Vagina (tissue), 2 donors: ENCODE measurements around the gene MEIS3. TPM values are rescaled to one million over a fixed set of nuclear protein-coding genes. Genes with fewer than 3 reads are reported as not detected.
A peak's percentile ranks its signal among the peaks of the same experiment; 100 is the strongest.

Experiments
- DNase-seq, 2 donors: peaks; one replicate each; pipeline ENCODE4 v3.0.0-alpha.2; 2017; ENCODE audit errors: extremely low spot score in 2 of 2
- H3K27ac ChIP-seq: fragments of 200-600 bp; sonication (generic); one replicate; pipeline ENCODE4 v1.5.1; 2019
- H3K27me3 ChIP-seq: fragments of 200-600 bp; sonication (generic); one replicate; pipeline ENCODE4 v1.5.1; 2019
- H3K36me3 ChIP-seq, 2 donors: fragments of 200-600 bp; sonication (generic); one replicate each; pipeline ENCODE4 v1.5.1; 2017 to 2019
- H3K4me1 ChIP-seq: fragments of 200-600 bp; sonication (generic); one replicate; pipeline ENCODE4 v1.5.1; 2019
- H3K4me3 ChIP-seq, 2 donors: fragments of 200-600 bp; sonication (generic); 1 replicate in 1 of 2; 2 replicates in 1 of 2; pipeline ENCODE4 v1.5.1; 2016 to 2019
- H3K9me3 ChIP-seq: fragments of 200-600 bp; sonication (generic); one replicate; pipeline ENCODE4 v1.5.1; 2019
- POLR2A ChIP-seq, 2 donors: fragments of 450-650 bp; IDR thresholded peaks; one replicate each; pipeline ENCODE4 v1.6.1; 2017; ENCODE audit warnings: antibody characterized with exemption in 2 of 2, mild to moderate bottlenecking in 2 of 2, moderate library complexity in 2 of 2
- POLR2AphosphoS5 ChIP-seq, 2 donors: sonication (generic); formaldehyde crosslinking; IDR thresholded peaks; one replicate each; pipeline ENCODE4 v1.9.0; 2017; ENCODE audit warnings: antibody characterized with exemption in 2 of 2, mild to moderate bottlenecking in 2 of 2, low read depth in 1 of 2; ENCODE audit not compliant: insufficient read depth in 1 of 2
- intact Hi-C: fragments of 100-400 bp; cut with DNase I; formaldehyde crosslinking; loops from one replicate; pipeline ENCODE4 v1.15.1; 2023
- total RNA-seq: library from RNA; depleted of rRNA; stranded (reverse); fragments of >200 nt; gene quantifications from one replicate; pipeline ENCODE4 v1.2.3, GENCODE V29; 2016
- TF ChIP-seq, protein P1 (sequence below), 3 experiments: fragments of 450-650 bp in 2 of 3; fragments of 200-600 bp in 1 of 3; sonication (generic) in 1 of 3; IDR thresholded peaks; one replicate each; pipeline ENCODE4 v1.5.1; 2017 to 2019; ENCODE audit warnings: antibody characterized with exemption in 3 of 3, mild to moderate bottlenecking in 2 of 3, moderate library complexity in 2 of 3

The MEIS3 gene
- total RNA-seq, 1 donor from 2014 or later: 20.6 TPM

DNA sequence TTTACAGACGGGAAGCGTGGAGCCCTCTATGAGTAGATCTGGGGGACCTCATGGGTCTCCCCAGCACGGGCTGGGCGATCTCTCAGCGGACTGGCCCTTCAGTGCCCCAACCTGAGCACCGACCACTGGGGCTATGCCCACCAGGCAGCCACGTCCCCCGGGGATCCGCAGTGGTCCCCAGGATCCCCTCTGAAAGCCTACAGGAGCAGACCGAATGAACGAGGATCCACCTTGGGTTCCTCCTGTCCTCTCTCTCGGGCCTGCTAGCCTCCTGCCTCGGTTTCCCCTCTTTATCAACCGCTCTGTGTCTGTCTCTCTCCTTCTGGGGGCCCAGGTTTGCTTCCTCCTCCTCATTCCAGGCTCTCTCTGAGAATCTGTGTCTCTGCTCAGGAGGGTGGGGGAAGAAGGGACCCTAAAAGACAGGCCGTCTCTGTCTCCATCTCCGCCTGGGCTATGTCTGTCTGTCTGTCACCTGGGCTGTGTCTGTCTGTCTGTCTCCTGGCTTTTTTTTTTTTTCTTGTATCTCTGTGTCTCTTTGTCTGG, 2.0 kb upstream of the MEIS3 start:
- H3K36me3 ChIP-seq: no peaks in the 10 kb centered on the region
- H3K9me3 ChIP-seq: no peaks in the 10 kb centered on the region
- intact Hi-C loops: loop anchor here (10.0 kb wide), 1 partner anchor 127 kb away; no protein-coding TSS in a partner anchor
- peaks cover 11% of the 10 kb centered on the region for H3K27me3 ChIP-seq
- TF ChIP-seq, protein P1, sequence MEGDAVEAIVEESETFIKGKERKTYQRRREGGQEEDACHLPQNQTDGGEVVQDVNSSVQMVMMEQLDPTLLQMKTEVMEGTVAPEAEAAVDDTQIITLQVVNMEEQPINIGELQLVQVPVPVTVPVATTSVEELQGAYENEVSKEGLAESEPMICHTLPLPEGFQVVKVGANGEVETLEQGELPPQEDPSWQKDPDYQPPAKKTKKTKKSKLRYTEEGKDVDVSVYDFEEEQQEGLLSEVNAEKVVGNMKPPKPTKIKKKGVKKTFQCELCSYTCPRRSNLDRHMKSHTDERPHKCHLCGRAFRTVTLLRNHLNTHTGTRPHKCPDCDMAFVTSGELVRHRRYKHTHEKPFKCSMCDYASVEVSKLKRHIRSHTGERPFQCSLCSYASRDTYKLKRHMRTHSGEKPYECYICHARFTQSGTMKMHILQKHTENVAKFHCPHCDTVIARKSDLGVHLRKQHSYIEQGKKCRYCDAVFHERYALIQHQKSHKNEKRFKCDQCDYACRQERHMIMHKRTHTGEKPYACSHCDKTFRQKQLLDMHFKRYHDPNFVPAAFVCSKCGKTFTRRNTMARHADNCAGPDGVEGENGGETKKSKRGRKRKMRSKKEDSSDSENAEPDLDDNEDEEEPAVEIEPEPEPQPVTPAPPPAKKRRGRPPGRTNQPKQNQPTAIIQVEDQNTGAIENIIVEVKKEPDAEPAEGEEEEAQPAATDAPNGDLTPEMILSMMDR (IDR thresholded peaks at IDR 0.05): no peak
- TF ChIP-seq POLR2A (IDR thresholded peaks at IDR 0.05) (no peak), POLR2AphosphoS5 (IDR thresholded peaks at IDR 0.05; ENCODE audit: insufficient read depth in 1 of 2, low read depth in 1 of 2) (no peak)
- DNase-seq: no peak
- H3K27ac ChIP-seq: no peak overlapping the region
- H3K4me1 ChIP-seq: peaks cover 19% of the 10 kb centered on the region
- no peak overlapping the region for H3K4me3 ChIP-seq

DNA sequence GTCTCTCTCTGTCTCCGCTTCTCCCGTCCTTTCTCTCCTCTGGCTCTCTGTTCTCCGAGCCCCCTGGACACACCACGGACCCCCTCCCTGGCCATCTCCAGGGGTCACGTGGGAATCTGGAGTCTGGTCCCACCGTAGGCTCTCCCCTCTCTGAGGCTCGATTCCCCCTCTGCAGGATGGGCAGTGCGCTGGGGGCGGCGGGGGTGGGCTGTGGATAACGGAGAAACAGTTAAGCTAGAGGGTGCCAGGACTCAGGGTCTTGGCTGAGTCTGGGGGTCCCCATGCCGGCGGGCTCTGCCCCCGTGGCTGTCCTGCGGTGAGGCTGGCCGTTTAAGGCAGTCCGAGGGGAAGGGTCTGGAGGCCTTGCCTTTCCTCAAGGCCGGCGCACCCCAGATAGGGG, 462 bp upstream of the MEIS3 start:
- intact Hi-C loops: loop anchor here (10.0 kb wide), 1 partner anchor 125 kb away; no protein-coding TSS in a partner anchor

DNA sequence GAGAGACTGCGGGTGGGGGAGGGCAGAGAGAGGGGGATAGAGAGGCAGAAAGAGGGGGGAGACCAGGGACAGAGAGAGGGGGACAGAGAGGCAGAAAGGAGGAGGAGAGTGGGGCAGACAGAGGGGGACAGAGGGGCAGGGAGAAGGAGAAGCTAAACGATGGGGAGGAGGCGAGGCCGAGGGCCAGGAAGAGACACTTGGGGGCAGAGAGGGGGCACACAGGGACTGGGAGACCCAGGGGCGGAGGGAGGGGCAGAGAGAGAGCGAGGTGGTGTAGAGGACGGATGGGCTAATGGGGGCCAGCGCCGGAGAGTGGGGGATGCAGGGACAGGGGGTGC, 666 bp downstream of the MEIS3 start:
- Histone ChIP-seq H3K27ac (peak overlapping the region; percentile 57), H3K36me3 (no peaks in the 10 kb centered on the region), H3K27me3 (peaks cover 8% of the 10 kb centered on the region), H3K9me3 (no peaks in the 10 kb centered on the region), H3K4me3 (peak overlapping the region; percentile 55 to 61), H3K4me1 (peaks cover 19% of the 10 kb centered on the region)
- DNase-seq: no peak
- no peak for TF ChIP-seq POLR2A (IDR thresholded peaks at IDR 0.05)
- TF ChIP-seq, protein P1 (IDR thresholded peaks at IDR 0.05): no peak
- intact Hi-C loops: no loop called here

More for the DNA sequence above, 462 bp upstream of the MEIS3 start:
- Histone ChIP-seq H3K36me3 (no peaks in the 10 kb centered on the region), H3K4me1 (peaks cover 19% of the 10 kb centered on the region), H3K27me3 (peaks cover 11% of the 10 kb centered on the region), H3K27ac (no peak overlapping the region), H3K4me3 (no peak overlapping the region), H3K9me3 (no peaks in the 10 kb centered on the region)
- DNase-seq: no peak
- TF ChIP-seq, protein P1 (IDR thresholded peaks at IDR 0.05): no peak
- TF ChIP-seq POLR2AphosphoS5 (IDR thresholded peaks at IDR 0.05; ENCODE audit: insufficient read depth in 1 of 2, low read depth in 1 of 2): no peak

DNA sequence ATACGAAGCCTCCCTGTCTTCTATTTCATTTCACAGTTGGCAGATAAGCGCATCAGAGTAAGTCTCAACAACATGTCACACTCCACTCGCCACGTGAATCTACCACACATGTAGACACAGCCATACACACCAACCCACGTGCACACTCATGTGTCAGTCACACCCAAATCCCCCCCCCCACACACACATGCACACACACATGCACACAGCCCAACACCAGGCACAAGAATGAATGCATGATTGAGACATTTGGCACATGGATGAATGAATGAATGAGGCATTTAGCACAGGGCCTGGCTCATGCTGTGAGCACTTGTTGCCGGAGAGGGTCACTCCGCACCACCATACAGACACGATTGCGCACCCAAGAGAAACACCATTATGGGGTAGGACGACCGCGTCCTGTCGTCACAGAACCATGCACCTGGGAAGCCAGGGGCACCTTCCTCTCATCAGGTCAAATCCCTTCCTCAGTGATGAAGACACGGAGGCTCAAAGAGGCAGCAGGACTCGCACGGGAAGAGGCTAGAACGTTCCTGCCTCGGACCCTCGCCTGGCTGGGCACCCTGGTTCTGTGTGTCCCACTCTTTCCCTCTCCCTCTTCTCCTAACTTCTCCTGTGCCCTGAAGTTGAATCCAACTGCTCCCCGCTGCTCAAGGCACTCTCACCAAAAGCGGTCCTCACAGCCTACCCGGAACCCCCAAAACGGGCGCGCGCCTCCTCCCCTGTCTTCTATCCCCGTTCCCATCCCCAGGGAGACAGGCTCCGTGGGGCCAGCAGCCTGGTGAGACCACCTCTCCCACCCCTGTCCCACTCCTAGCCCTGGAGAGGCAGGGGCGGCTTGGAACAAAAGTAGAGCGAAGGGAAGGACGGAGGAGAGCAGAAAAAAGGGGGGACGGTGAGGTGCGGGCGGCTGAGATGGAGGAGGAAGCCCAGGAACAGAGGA, 1.3 kb downstream of the MEIS3 start:
- H3K27me3 ChIP-seq: peaks cover 8% of the 10 kb centered on the region
- TF ChIP-seq, protein P1 (IDR thresholded peaks at IDR 0.05): no peak
- no peak for TF ChIP-seq POLR2A (IDR thresholded peaks at IDR 0.05)
- TF ChIP-seq POLR2AphosphoS5 (IDR thresholded peaks at IDR 0.05; ENCODE audit: insufficient read depth in 1 of 2, low read depth in 1 of 2): no peak
- intact Hi-C loops: no loop called here
- no peaks in the 10 kb centered on the region for H3K36me3 ChIP-seq
- H3K4me1 ChIP-seq: peaks cover 19% of the 10 kb centered on the region
- H3K9me3 ChIP-seq: no peaks in the 10 kb centered on the region
- no peak overlapping the region for H3K27ac ChIP-seq
- DNase-seq: no peak
- H3K4me3 ChIP-seq: peak overlapping the region; percentile 55 to 61
